ENCODE measurements around the gene VEGFD. TPM values are rescaled to one million over a fixed set of nuclear protein-coding genes. Genes with fewer than 3 reads are reported as not detected.

The VEGFD gene
- total and polyA plus RNA-seq, 2 of the 4 experiments (the other 2 are of a cell fraction) = 0.18 to 0.19 TPM

GRCh38 chrX:15298780-15299179 lies 85.4 kb downstream of the VEGFD start:
- H4K91ac ChIP-seq (ENCODE audit: insufficient read depth, low read depth, low read length) = no peak overlapping the region
- BruUV-seq (replicated peaks) = no TSS peak
- no peaks in the 10 kb centered on the region for H3K36me3 ChIP-seq (ENCODE audit: control insufficient read depth, insufficient read depth, low read length)
- no peak overlapping the region for H2BK20ac ChIP-seq (ENCODE audit: low read depth, low read length)
- no peak overlapping the region for H2AK5ac ChIP-seq (ENCODE audit: low read depth, low read length)
- ChIA-PET CTCF (no interaction called here), POLR2A (ENCODE audit: unreplicated experiment) (no interaction called here)
- H3K14ac ChIP-seq (replicated peaks; ENCODE audit: low read depth, low read length) = no peak overlapping the region
- no peaks in the 10 kb centered on the region for H4K20me1 ChIP-seq (ENCODE audit: insufficient read depth, low read length)
- no peaks in the 10 kb centered on the region for H3K9me3 ChIP-seq (ENCODE audit: control insufficient read depth, insufficient read depth, low read length)
- no peak overlapping the region for H3K27ac ChIP-seq (ENCODE audit: insufficient read depth, low read length)
- H2BK5ac ChIP-seq (ENCODE audit: low read depth, low read length, poor library complexity, severe bottlenecking) = no peak overlapping the region
- peaks cover 1% of the 10 kb centered on the region for H3K27me3 ChIP-seq (ENCODE audit: control insufficient read depth, insufficient read depth, low read length)
- H2BK15ac ChIP-seq (ENCODE audit: low read depth, low read length) = no peak overlapping the region
- no peak overlapping the region for H2AK9ac ChIP-seq (replicated peaks; ENCODE audit: low read depth, low read length, poor library complexity)
- no peak overlapping the region for H3K23ac ChIP-seq (ENCODE audit: low read depth, low read length)
- dilution Hi-C loops (cut with HindIII; ENCODE audit: low sequenced_read_pairs, unreplicated experiment) (no loop called here), intact Hi-C loops (cut with micrococcal nuclease) (loop anchor here (1.0 kb wide), 1 partner anchor 267 kb away; no protein-coding TSS in a partner anchor), in situ Hi-C loops (cut with MboI; ENCODE audit: low sequenced_read_pairs) (no loop called here)
- no peak overlapping the region for H3K56ac ChIP-seq (ENCODE audit: extremely low read depth, insufficient read depth, low read length)
- no peaks in the 10 kb centered on the region for H3K9me1 ChIP-seq (ENCODE audit: insufficient read depth, low read length)
- 92% methylated on average over 2 of the region's 3 CpGs; no CpG with 5 or more reads in 1 of the 2 experiments for WGBS, 2 experiments (ENCODE audit: extremely low coverage in 2 of 2, insufficient read length in 1 of 2)
- no peak overlapping the region for H4K8ac ChIP-seq (ENCODE audit: low read depth in 2 of 2, low read length in 2 of 2)
- H3K79me1 ChIP-seq (ENCODE audit: low read depth in 1 of 2, low read length in 2 of 2) = no peaks in the 10 kb centered on the region
- ATAC-seq (ENCODE audit: low read depth) (no peak), DNase-seq (no peak)
- no peak overlapping the region for H3K4me3 ChIP-seq (ENCODE audit: insufficient read depth, low read depth, low read length)
- H3K4me1 ChIP-seq (ENCODE audit: control insufficient read depth, insufficient read depth, low read length) = no peaks in the 10 kb centered on the region
- no peak overlapping the region for H3K4ac ChIP-seq (ENCODE audit: low read depth, low read length)
- no peak overlapping the region for H3K9ac ChIP-seq (ENCODE audit: low read depth, low read length)
- H2AFZ ChIP-seq (replicated peaks; ENCODE audit: low read length, poor library complexity) = no peak overlapping the region
- no peak overlapping the region for H3K4me2 ChIP-seq (ENCODE audit: low read depth, low read length)
- no peak overlapping the region for H4K5ac ChIP-seq (ENCODE audit: low read depth, low read length)
- TF ChIP-seq MXI1 (IDR thresholded peaks at IDR 0.05; ENCODE audit: borderline replicate concordance, low read depth, low read length) (no peak), CEBPB (IDR thresholded peaks at IDR 0.05; ENCODE audit: low read depth, low read length) (no peak), ELK1 (IDR thresholded peaks at IDR 0.05; ENCODE audit: borderline replicate concordance, low read depth, low read length) (no peak), USF2 (IDR thresholded peaks at IDR 0.05; ENCODE audit: low read depth, low read length) (no peak), MAZ (IDR thresholded peaks at IDR 0.05; ENCODE audit: borderline replicate concordance, low read depth, low read length) (no peak), FOS (IDR thresholded peaks at IDR 0.05; ENCODE audit: low read depth, low read length) (no peak), CTCF (conservative IDR thresholded peaks at IDR 0.05; ENCODE audit: low read depth, low read length) (no peak), RFX5 (IDR thresholded peaks at IDR 0.05; ENCODE audit: low read depth, low read length) (no peak), NFE2L2 (IDR thresholded peaks at IDR 0.05; ENCODE audit: low read depth, low read length) (no peak), CHD1 (IDR thresholded peaks at IDR 0.05; ENCODE audit: low read depth, low read length) (no peak), SMC3 (IDR thresholded peaks at IDR 0.05; ENCODE audit: low read depth, low read length) (no peak), BHLHE40 (IDR thresholded peaks at IDR 0.05; ENCODE audit: low read depth, low read length) (no peak), RAD21 (IDR thresholded peaks at IDR 0.05; ENCODE audit: low read length) (no peak), RCOR1 (IDR thresholded peaks at IDR 0.05; ENCODE audit: insufficient replicate concordance, low read length) (no peak), POLR2A (IDR thresholded peaks at IDR 0.05; ENCODE audit: low read depth, low read length) (no peak), MAFK (IDR thresholded peaks at IDR 0.05; ENCODE audit: low read depth, low read length) (no peak)
- H2BK120ac ChIP-seq (ENCODE audit: low read depth, low read length) = no peak overlapping the region
- H3K18ac ChIP-seq (ENCODE audit: low read depth, low read length) = no peak overlapping the region

Measured in IMR-90 (cell line).